H1 (cell line): ENCODE measurements around the gene TBC1D22A. TPM values are rescaled to one million over a fixed set of nuclear protein-coding genes. Genes with fewer than 3 reads are reported as not detected.

Experiments
- NRF1 ChIP-seq: IDR thresholded peaks from 2 replicates; pipeline ENCODE4 v1.6.1; 2011; ENCODE audit warnings: mild to moderate bottlenecking, low read depth, low read length, improper control_type of control experiment
- polyA plus RNA-seq, 7 experiments: library from polyadenylated mRNA; depleted of rRNA in 3 of 7; stranded (reverse) in 5 of 7; unstranded in 2 of 7; fragments of >200 nt in 5 of 7; fragments of 200-250 nt in 2 of 7; gene quantifications; 1 replicate in 5 of 7; 2 replicates in 1 of 7; 4 replicates in 1 of 7; pipeline versions ENCODE4 v1.2.1 to v1.2.3, GENCODE V29; 2011 to 2013; ENCODE audit warnings: missing spikeins in 2 of 7, mixed read lengths in 2 of 7
- total RNA-seq: library from RNA; stranded (reverse); fragmentation: NEBNext Ultra II Directional; extraction: Animal tissue kit (Norgen Biotek cat#: 25700); gene quantifications from 2 replicates; pipeline ENCODE4 v1.2.1, GENCODE V29; 2021
- TF ChIP-seq, protein P1 (sequence below), 3 experiments: IDR thresholded peaks; 1 replicate in 2 of 3; 2 replicates in 1 of 3; pipeline versions ENCODE4 v1.5.1 to v1.6.1; 2011; ENCODE audit warnings: low read length in 3 of 3, mild to moderate bottlenecking in 3 of 3, inconsistent platforms in 2 of 3, low read depth in 1 of 3, moderate library complexity in 1 of 3; ENCODE audit not compliant: insufficient read depth in 1 of 3; ENCODE audit errors: control extremely low read depth in 1 of 3

Gene TBC1D22A
- total and polyA plus RNA-seq, 2 of the 8 experiments (the other 6 are each of a cell fraction or from before 2014, with no cell fraction given), result 11.9 to 18.4 TPM

DNA sequence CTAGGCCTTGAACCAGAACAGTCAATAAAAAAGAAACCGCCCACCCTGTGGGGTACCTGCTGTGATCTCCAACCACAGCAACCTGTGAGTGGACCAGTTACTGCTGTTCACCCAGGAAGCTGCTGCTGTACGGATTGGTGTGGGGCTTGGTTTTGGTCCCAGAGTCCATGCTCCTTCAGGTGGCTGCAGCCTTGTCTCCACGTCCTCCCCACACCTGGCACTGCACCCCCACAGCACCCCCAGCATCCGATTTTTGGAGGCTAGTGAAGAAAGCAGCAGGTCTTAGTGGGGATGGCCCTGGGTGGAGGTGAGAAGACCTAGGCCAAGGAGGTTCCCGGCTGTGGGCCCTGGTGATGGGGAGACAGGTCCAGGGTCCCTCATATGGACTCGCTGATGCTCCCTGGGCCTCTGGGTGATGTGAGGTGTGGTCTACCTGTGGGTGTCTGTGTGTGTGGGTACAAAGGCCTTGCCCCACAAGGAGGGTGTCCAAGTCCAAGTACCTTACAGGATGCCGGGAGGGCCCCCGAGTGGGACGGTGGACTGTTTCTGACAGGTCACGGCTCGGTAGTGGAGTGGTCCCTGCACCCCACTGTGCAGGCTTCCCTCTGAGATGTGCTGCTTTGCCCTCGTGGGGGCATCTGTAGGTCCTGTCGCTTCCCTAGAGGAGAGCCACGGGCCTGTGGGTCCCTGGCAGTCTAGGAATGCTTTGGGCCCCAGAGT is 283.4 kb downstream of the TBC1D22A start (continued):
- TF ChIP-seq NRF1, result no peak
- TF ChIP-seq, protein P1, sequence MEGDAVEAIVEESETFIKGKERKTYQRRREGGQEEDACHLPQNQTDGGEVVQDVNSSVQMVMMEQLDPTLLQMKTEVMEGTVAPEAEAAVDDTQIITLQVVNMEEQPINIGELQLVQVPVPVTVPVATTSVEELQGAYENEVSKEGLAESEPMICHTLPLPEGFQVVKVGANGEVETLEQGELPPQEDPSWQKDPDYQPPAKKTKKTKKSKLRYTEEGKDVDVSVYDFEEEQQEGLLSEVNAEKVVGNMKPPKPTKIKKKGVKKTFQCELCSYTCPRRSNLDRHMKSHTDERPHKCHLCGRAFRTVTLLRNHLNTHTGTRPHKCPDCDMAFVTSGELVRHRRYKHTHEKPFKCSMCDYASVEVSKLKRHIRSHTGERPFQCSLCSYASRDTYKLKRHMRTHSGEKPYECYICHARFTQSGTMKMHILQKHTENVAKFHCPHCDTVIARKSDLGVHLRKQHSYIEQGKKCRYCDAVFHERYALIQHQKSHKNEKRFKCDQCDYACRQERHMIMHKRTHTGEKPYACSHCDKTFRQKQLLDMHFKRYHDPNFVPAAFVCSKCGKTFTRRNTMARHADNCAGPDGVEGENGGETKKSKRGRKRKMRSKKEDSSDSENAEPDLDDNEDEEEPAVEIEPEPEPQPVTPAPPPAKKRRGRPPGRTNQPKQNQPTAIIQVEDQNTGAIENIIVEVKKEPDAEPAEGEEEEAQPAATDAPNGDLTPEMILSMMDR (IDR thresholded peaks at IDR 0.05; ENCODE audit: control extremely low read depth in 1 of 3, insufficient read depth in 1 of 3, low read depth in 1 of 3, low read length in 3 of 3), result no peak
- TF ChIP-seq, all 59 proteins: peak for 0
